HEK293 (cell line): ENCODE results near the gene SLC36A4.

Experiments
- CTCF ChIA-PET: fragments of 350-600 bp; formaldehyde crosslinking; extraction: SDS; loops from one replicate; lab custom pipeline; 2021; ENCODE audit warnings: antibody characterized with exemption; lab: Yijun Ruan, JAX
- POLR2A ChIA-PET: fragments of 300-600 bp; formaldehyde crosslinking; extraction: SDS; loops from one replicate; lab custom pipeline; 2020; ENCODE audit warnings: antibody characterized with exemption, inconsistent platforms; lab: Yijun Ruan, JAX
- H3K27ac ChIP-seq: fragments of 200-500 bp; sonication (Bioruptor generic); 2 replicates; pipeline ENCODE4 v1.5.1; 2014; ENCODE audit warnings: low read depth, low read length, control low read depth, inconsistent platforms; ENCODE audit errors: extremely low read depth
- H3K36me3 ChIP-seq, 2 experiments: fragments of 200-500 bp in 1 of 2; sonication (Bioruptor generic) in 1 of 2; 1 replicate in 1 of 2; 2 replicates in 1 of 2; pipeline ENCODE4 v1.5.1; 2014 to 2017; ENCODE audit warnings: inconsistent platforms in 2 of 2, low read length in 2 of 2; ENCODE audit not compliant: control insufficient read depth in 2 of 2, insufficient read depth in 1 of 2
- H3K4me1 ChIP-seq: fragments of 200-500 bp; sonication (Bioruptor generic); 2 replicates; pipeline ENCODE4 v1.5.1; 2014; ENCODE audit warnings: mild to moderate bottlenecking, low read length, inconsistent platforms; ENCODE audit not compliant: control insufficient read depth, insufficient read depth
- H3K4me3 ChIP-seq: 2 replicates; pipeline ENCODE4 v1.5.1; 2011; ENCODE audit warnings: low read depth, mild to moderate bottlenecking, control low read depth, low read length, moderate library complexity
- H3K9me3 ChIP-seq: fragments of 200-500 bp; sonication (Bioruptor generic); 2 replicates; pipeline ENCODE4 v1.5.1; 2014; ENCODE audit warnings: low read depth, low read length, inconsistent platforms; ENCODE audit not compliant: control insufficient read depth, insufficient read depth
- BCL11A ChIP-seq: fragments of 450-650 bp; formaldehyde crosslinking; IDR thresholded peaks from 2 replicates; pipeline ENCODE4 v1.5.1; 2016; ENCODE audit warnings: low read depth, missing biosample characterization, missing genetic modification characterization
- EGR2 ChIP-seq: fragments of 450-650 bp; formaldehyde crosslinking; IDR thresholded peaks from 2 replicates; pipeline ENCODE4 v1.5.1; 2016; ENCODE audit warnings: low read depth, missing biosample characterization, missing genetic modification characterization
- GFI1B ChIP-seq: fragments of 450-650 bp; formaldehyde crosslinking; IDR thresholded peaks from 2 replicates; pipeline ENCODE4 v1.5.1; 2016; ENCODE audit warnings: missing biosample characterization, missing genetic modification characterization
- HOXA7 ChIP-seq: sonication (generic); formaldehyde crosslinking; IDR thresholded peaks from 2 replicates; pipeline ENCODE4 v1.8.1; 2022; ENCODE audit warnings: missing genetic modification reagents, borderline replicate concordance
- KLF10 ChIP-seq: fragments of 450-650 bp; IDR thresholded peaks from 2 replicates; pipeline ENCODE4 v1.5.1; 2018; ENCODE audit warnings: missing biosample characterization, mild to moderate bottlenecking, missing genetic modification characterization
- KLF16 ChIP-seq: fragments of 450-650 bp; formaldehyde crosslinking; IDR thresholded peaks from 2 replicates; pipeline ENCODE4 v1.5.1; 2017; ENCODE audit warnings: missing biosample characterization, missing genetic modification characterization
- KLF8 ChIP-seq: fragments of 450-650 bp; formaldehyde crosslinking; IDR thresholded peaks from 2 replicates; pipeline ENCODE4 v1.5.1; 2016; ENCODE audit warnings: missing biosample characterization, missing genetic modification characterization
- TRIM28 ChIP-seq: IDR thresholded peaks from 2 replicates; pipeline ENCODE4 v1.6.1; 2011; ENCODE audit warnings: low read length, control low read depth, borderline replicate concordance
- ZNF114 ChIP-seq: fragments of 450-650 bp; formaldehyde crosslinking; IDR thresholded peaks from 2 replicates; pipeline ENCODE4 v1.5.0; 2017; ENCODE audit warnings: missing biosample characterization, missing genetic modification characterization
- ZNF19 ChIP-seq: fragments of 450-650 bp; formaldehyde crosslinking; IDR thresholded peaks from 2 replicates; pipeline ENCODE4; 2016; ENCODE audit warnings: missing biosample characterization, missing genetic modification characterization, low read depth
- ZNF24 ChIP-seq: fragments of 450-650 bp; formaldehyde crosslinking; IDR thresholded peaks from 2 replicates; pipeline ENCODE4 v1.5.1; 2016; ENCODE audit warnings: missing biosample characterization, missing genetic modification characterization
- ZNF335 ChIP-seq: fragments of 450-650 bp; formaldehyde crosslinking; conservative IDR thresholded peaks from 2 replicates; pipeline ENCODE4 v1.5.1; 2016; ENCODE audit warnings: missing biosample characterization, missing genetic modification characterization
- ZNF571 ChIP-seq: fragments of 450-650 bp; formaldehyde crosslinking; IDR thresholded peaks from 2 replicates; pipeline ENCODE4 v1.5.0; 2017; ENCODE audit warnings: missing biosample characterization, missing genetic modification characterization
- ZNF658 ChIP-seq: fragments of 450-650 bp; formaldehyde crosslinking; IDR thresholded peaks from 2 replicates; pipeline ENCODE4; 2016; ENCODE audit warnings: missing biosample characterization, missing genetic modification characterization
- ZNF843 ChIP-seq: fragments of 450-650 bp; formaldehyde crosslinking; IDR thresholded peaks from 2 replicates; pipeline ENCODE4 v1.5.1; 2016; ENCODE audit warnings: missing biosample characterization, missing genetic modification characterization
- TF ChIP-seq, protein P1 (sequence below): fragments of 450-650 bp; formaldehyde crosslinking; IDR thresholded peaks from 2 replicates; pipeline ENCODE4 v1.5.1; 2017; ENCODE audit warnings: missing biosample characterization, missing genetic modification characterization
- TF ChIP-seq, protein P2 (sequence below): fragments of 450-650 bp; formaldehyde crosslinking; IDR thresholded peaks from 2 replicates; pipeline ENCODE4 v1.5.1; 2016; ENCODE audit warnings: missing biosample characterization, missing genetic modification characterization
- TF ChIP-seq, protein P3 (sequence below): fragments of 450-650 bp; formaldehyde crosslinking; IDR thresholded peaks from 2 replicates; pipeline ENCODE4 v1.5.1; 2016; ENCODE audit warnings: missing biosample characterization, missing genetic modification characterization, borderline replicate concordance
- TF ChIP-seq, protein P4 (sequence below): fragments of 450-650 bp; formaldehyde crosslinking; IDR thresholded peaks from 2 replicates; pipeline ENCODE4 v1.5.1; 2017; ENCODE audit warnings: missing biosample characterization, missing genetic modification characterization
- TF ChIP-seq, protein P5 (sequence below): fragments of 450-650 bp; formaldehyde crosslinking; IDR thresholded peaks from 2 replicates; pipeline ENCODE4 v1.5.1; 2016; ENCODE audit warnings: missing biosample characterization, missing genetic modification characterization
- TF ChIP-seq, protein P6 (sequence below): fragments of 450-650 bp; formaldehyde crosslinking; IDR thresholded peaks from 2 replicates; pipeline ENCODE4 v1.5.1; 2016; ENCODE audit warnings: missing biosample characterization, missing genetic modification characterization

SLC36A4 gene

DNA sequence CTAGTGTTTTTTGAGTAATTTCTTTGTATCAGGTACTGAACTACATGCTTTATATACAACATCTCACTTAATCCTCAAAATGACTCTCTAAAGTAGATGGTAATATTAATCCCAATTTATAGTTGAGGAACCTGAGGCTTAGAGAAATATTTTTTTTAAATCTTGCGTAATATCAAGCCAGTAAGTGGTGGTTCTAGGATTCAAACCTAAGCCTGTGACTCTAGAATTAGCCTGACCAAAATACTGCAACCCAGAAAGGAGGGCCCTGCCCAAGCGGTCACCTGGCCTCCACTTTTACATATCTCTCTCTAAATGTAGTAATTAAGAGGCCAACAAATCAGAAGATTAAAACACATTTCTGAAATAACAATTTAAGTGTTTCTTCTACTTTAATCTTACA, 28.6 kb downstream of the SLC36A4 start (continued):
- TF ChIP-seq, protein P1, sequence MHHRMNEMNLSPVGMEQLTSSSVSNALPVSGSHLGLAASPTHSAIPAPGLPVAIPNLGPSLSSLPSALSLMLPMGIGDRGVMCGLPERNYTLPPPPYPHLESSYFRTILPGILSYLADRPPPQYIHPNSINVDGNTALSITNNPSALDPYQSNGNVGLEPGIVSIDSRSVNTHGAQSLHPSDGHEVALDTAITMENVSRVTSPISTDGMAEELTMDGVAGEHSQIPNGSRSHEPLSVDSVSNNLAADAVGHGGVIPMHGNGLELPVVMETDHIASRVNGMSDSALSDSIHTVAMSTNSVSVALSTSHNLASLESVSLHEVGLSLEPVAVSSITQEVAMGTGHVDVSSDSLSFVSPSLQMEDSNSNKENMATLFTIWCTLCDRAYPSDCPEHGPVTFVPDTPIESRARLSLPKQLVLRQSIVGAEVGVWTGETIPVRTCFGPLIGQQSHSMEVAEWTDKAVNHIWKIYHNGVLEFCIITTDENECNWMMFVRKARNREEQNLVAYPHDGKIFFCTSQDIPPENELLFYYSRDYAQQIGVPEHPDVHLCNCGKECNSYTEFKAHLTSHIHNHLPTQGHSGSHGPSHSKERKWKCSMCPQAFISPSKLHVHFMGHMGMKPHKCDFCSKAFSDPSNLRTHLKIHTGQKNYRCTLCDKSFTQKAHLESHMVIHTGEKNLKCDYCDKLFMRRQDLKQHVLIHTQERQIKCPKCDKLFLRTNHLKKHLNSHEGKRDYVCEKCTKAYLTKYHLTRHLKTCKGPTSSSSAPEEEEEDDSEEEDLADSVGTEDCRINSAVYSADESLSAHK (tag by site-specific recombination): no peak
- TF ChIP-seq KLF16: no peak
- TF ChIP-seq, all 188 proteins: peak for 0

DNA sequence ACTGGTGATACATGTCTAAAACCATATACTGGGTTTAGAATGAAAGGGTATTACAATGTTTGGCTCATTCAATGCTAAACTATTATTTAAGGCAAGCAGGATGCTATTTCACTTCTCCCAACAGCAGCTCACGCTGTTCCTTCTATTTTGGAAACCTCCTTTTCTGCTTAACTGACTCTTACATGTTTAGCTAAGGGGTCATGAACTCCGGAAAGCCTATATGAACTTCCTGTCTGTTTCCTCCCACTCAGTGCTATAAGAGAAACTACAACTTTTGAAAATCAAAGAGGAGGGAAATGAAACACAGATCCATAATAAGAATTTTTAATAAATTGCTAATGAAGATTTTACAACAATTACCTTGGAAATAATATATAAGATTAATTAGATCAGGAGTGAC, 30.9 kb downstream of the SLC36A4 start:
- Histone ChIP-seq H3K9me3 (no peaks in the 10 kb centered on the region), H3K27ac (no peak overlapping the region), H3K4me1 (no peaks in the 10 kb centered on the region), H3K36me3 (peaks cover 0 to 37% of the 10 kb centered on the region in 2 experiments; a peak in 2 of 3 replicates), H3K4me3 (no peak overlapping the region)
- TF ChIP-seq, protein P2, sequence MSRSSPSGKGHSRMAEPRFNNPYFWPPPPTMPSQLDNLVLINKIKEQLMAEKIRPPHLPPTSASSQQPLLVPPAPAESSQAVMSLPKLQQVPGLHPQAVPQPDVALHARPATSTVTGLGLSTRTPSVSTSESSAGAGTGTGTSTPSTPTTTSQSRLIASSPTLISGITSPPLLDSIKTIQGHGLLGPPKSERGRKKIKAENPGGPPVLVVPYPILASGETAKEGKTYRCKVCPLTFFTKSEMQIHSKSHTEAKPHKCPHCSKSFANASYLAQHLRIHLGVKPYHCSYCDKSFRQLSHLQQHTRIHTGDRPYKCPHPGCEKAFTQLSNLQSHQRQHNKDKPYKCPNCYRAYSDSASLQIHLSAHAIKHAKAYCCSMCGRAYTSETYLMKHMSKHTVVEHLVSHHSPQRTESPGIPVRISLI: no peak
- TF ChIP-seq ZNF843 (tag by site-specific recombination): no peak
- TF ChIP-seq ZNF114 (tag by site-specific recombination): no peak
- TF ChIP-seq ZNF24 (tag by site-specific recombination): no peak
- TF ChIP-seq BCL11A (tag by site-specific recombination): no peak
- TF ChIP-seq, protein P3, sequence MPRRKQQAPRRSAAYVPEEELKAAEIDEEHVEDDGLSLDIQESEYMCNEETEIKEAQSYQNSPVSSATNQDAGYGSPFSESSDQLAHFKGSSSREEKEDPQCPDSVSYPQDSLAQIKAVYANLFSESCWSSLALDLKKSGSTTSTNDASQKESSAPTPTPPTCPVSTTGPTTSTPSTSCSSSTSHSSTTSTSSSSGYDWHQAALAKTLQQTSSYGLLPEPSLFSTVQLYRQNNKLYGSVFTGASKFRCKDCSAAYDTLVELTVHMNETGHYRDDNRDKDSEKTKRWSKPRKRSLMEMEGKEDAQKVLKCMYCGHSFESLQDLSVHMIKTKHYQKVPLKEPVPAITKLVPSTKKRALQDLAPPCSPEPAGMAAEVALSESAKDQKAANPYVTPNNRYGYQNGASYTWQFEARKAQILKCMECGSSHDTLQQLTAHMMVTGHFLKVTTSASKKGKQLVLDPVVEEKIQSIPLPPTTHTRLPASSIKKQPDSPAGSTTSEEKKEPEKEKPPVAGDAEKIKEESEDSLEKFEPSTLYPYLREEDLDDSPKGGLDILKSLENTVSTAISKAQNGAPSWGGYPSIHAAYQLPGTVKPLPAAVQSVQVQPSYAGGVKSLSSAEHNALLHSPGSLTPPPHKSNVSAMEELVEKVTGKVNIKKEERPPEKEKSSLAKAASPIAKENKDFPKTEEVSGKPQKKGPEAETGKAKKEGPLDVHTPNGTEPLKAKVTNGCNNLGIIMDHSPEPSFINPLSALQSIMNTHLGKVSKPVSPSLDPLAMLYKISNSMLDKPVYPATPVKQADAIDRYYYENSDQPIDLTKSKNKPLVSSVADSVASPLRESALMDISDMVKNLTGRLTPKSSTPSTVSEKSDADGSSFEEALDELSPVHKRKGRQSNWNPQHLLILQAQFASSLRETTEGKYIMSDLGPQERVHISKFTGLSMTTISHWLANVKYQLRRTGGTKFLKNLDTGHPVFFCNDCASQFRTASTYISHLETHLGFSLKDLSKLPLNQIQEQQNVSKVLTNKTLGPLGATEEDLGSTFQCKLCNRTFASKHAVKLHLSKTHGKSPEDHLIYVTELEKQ (tag by site-specific recombination): no peak
- ChIA-PET CTCF (no interaction called here), POLR2A (no interaction called here)

DNA sequence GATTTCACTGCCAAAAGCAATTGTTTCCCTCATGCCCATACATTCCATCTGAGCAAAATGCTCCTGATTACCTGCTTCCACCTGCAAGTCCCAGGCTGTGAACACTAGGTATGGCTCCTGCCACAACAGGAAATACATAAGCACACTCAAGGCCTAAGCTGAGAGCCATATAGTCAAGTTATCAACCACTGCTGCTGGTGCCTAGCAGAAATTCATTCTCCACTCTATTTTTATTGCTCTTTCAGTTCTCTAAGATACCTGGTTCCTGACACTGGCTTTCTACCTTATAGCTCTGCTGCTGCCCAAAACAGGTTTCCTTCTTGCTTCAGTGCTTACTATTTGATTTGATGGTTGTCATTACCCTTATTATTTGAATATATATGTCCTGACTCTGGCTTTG, 31.6 kb downstream of the SLC36A4 start:
- no peaks in the 10 kb centered on the region for H3K4me1 ChIP-seq
- H3K9me3 ChIP-seq: no peaks in the 10 kb centered on the region
- ChIA-PET POLR2A (no interaction called here), CTCF (no interaction called here)
- peaks cover 0 to 44% of the 10 kb centered on the region in 2 experiments; a peak in 2 of 3 replicates for H3K36me3 ChIP-seq
- H3K4me3 ChIP-seq: no peak overlapping the region
- no peak overlapping the region for H3K27ac ChIP-seq
- TF ChIP-seq GFI1B (no peak), ZNF335 (no peak), KLF8 (no peak), EGR2 (no peak), TRIM28 (no peak), ZNF19 (no peak), ZNF658 (no peak), HOXA7 (CRISPR knock-in tag) (no peak), ZNF571 (tag by site-specific recombination) (no peak), KLF10 (tag by site-specific recombination) (no peak)
- TF ChIP-seq, protein P4, sequence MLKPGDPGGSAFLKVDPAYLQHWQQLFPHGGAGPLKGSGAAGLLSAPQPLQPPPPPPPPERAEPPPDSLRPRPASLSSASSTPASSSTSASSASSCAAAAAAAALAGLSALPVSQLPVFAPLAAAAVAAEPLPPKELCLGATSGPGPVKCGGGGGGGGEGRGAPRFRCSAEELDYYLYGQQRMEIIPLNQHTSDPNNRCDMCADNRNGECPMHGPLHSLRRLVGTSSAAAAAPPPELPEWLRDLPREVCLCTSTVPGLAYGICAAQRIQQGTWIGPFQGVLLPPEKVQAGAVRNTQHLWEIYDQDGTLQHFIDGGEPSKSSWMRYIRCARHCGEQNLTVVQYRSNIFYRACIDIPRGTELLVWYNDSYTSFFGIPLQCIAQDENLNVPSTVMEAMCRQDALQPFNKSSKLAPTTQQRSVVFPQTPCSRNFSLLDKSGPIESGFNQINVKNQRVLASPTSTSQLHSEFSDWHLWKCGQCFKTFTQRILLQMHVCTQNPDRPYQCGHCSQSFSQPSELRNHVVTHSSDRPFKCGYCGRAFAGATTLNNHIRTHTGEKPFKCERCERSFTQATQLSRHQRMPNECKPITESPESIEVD (tag by site-specific recombination): no peak
- TF ChIP-seq, protein P5, sequence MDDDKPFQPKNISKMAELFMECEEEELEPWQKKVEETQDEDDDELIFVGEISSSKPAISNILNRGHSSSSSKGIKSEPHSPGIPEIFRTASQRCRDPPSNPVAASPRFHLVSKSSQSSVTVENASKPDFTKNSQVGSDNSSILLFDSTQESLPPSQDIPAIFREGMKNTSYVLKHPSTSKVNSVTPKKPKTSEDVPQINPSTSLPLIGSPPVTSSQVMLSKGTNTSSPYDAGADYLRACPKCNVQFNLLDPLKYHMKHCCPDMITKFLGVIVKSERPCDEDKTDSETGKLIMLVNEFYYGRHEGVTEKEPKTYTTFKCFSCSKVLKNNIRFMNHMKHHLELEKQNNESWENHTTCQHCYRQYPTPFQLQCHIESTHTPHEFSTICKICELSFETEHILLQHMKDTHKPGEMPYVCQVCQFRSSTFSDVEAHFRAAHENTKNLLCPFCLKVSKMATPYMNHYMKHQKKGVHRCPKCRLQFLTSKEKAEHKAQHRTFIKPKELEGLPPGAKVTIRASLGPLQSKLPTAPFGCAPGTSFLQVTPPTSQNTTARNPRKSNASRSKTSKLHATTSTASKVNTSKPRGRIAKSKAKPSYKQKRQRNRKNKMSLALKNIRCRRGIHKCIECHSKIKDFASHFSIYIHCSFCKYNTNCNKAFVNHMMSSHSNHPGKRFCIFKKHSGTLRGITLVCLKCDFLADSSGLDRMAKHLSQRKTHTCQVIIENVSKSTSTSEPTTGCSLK (tag by site-specific recombination): no peak
- TF ChIP-seq, protein P6, sequence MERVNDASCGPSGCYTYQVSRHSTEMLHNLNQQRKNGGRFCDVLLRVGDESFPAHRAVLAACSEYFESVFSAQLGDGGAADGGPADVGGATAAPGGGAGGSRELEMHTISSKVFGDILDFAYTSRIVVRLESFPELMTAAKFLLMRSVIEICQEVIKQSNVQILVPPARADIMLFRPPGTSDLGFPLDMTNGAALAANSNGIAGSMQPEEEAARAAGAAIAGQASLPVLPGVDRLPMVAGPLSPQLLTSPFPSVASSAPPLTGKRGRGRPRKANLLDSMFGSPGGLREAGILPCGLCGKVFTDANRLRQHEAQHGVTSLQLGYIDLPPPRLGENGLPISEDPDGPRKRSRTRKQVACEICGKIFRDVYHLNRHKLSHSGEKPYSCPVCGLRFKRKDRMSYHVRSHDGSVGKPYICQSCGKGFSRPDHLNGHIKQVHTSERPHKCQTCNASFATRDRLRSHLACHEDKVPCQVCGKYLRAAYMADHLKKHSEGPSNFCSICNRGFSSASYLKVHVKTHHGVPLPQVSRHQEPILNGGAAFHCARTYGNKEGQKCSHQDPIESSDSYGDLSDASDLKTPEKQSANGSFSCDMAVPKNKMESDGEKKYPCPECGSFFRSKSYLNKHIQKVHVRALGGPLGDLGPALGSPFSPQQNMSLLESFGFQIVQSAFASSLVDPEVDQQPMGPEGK (tag by site-specific recombination): no peak
